Calu3 (cell line): ENCODE measurements around the gene SAMD9L. TPM values are rescaled to one million over a fixed set of nuclear protein-coding genes. Genes with fewer than 3 reads are reported as not detected.

Experiments
- Bru-seq: library from RNA; stranded (reverse); fragments of 400-500 nt; gene quantifications from one replicate; lab custom pipeline; 2021; lab: Mats Ljungman, UMichigan
- BruChase-seq, 2 experiments: library from RNA; stranded (reverse); fragments of 400-500 nt; gene quantifications; one replicate each; lab custom pipeline; 2021; lab: Mats Ljungman, UMichigan
- BruUV-seq: library from RNA; stranded (reverse); fragments of 400-500 nt; replicated peaks from 2 replicates; lab custom pipeline; 2021; lab: Mats Ljungman, UMichigan
- CTCF ChIA-PET: fragments of 300-600 bp; sonication (Branson Sonifier 250); formaldehyde crosslinking; loops from one replicate; lab custom pipeline; 2022; ENCODE audit warnings: antibody characterized with exemption; lab: Charles Lee
- DNase-seq: peaks from one replicate; pipeline ENCODE4 v3.0.0; 2022
- H3K27ac Mint-ChIP-seq: one replicate; pipeline ENCODE4 v1.8.0; 2022; ENCODE audit warnings: mixed read lengths; ENCODE audit not compliant: unreplicated experiment
- H3K27me3 Mint-ChIP-seq: one replicate; pipeline ENCODE4 v1.8.0; 2022; ENCODE audit warnings: mixed read lengths; ENCODE audit not compliant: unreplicated experiment
- H3K36me3 Mint-ChIP-seq: one replicate; pipeline ENCODE4 v1.8.0; 2022; ENCODE audit warnings: mild to moderate bottlenecking, moderate library complexity, mixed read lengths; ENCODE audit not compliant: insufficient read depth, unreplicated experiment
- H3K4me1 Mint-ChIP-seq: one replicate; pipeline ENCODE4 v1.8.0; 2022; ENCODE audit warnings: mild to moderate bottlenecking, low read depth, mixed read lengths; ENCODE audit not compliant: unreplicated experiment
- H3K4me3 Mint-ChIP-seq: one replicate; pipeline ENCODE4 v1.8.0; 2022; ENCODE audit warnings: mild to moderate bottlenecking, low read depth, moderate library complexity, mixed read lengths; ENCODE audit not compliant: unreplicated experiment
- H3K9me3 Mint-ChIP-seq: one replicate; pipeline ENCODE4 v1.8.0; 2022; ENCODE audit warnings: low read depth, mixed read lengths; ENCODE audit not compliant: unreplicated experiment
- CTCF ChIP-seq: fragments of 200-600 bp; IDR thresholded peaks from one replicate; pipeline ENCODE4 v1.8.0; 2022; ENCODE audit warnings: antibody characterized with exemption; ENCODE audit not compliant: unreplicated experiment
- intact Hi-C: fragments of 100-400 bp; cut with micrococcal nuclease; formaldehyde crosslinking; loops from one replicate; pipeline ENCODE4 v1.10.0; 2022; ENCODE audit not compliant: unreplicated experiment
- long read RNA-seq: library from polyadenylated mRNA; stranded (forward); transcript quantifications from one replicate; pipeline ENCODE4 v2.0.0, GENCODE V29; 2022
- total RNA-seq: library from RNA; stranded (reverse); gene quantifications from 2 replicates; pipeline ENCODE4 v1.2.3, GENCODE V29; 2022

The SAMD9L gene
- total RNA-seq (25.9 and 60.8 TPM in 2 replicates), Bru-seq, nascent RNA (percentile 89 among the genes with signal in this experiment), BruChase-seq, experiment 1, labeled RNA remaining after a 6-hour chase (percentile 96 among the genes with signal in this experiment), BruChase-seq, experiment 2, labeled RNA remaining after a 2-hour chase (percentile 89 among the genes with signal in this experiment)
- long read RNA-seq, full-length matches to known transcripts, result 7 of 21 reads
- long read RNA-seq, partial matches to known transcripts, result 0 of 21 reads
- long read RNA-seq, other reads (novel, unspliced or antisense), result 14 of 21 reads

- peaks cover 3% of the 10 kb centered on the region for H3K9me3 Mint-ChIP-seq
- CTCF ChIA-PET, result no interaction called here
- peaks cover 48% of the 10 kb centered on the region for H3K4me1 Mint-ChIP-seq
- peak within 1 kb of the TSS; percentile 70 for H3K27ac Mint-ChIP-seq
- no peaks in the 10 kb centered on the region for H3K27me3 Mint-ChIP-seq
- no peak for TF ChIP-seq CTCF
- no peaks in the 10 kb centered on the region for H3K36me3 Mint-ChIP-seq
- peak within 1 kb of the TSS; percentile 55 for H3K4me3 Mint-ChIP-seq
- DNase-seq, result no peak
- intact Hi-C loops, result no loop called here
- BruUV-seq, result no TSS peak
These were observed at the start of gene SAMD9L for GRCh38 chr7:93148144-93148543. TSS of gene SAMD9L (minus strand) at chr7:93148385. CDS start at chr7:93135971, 12,414 bp downstream.

GRCh38 chr7:93196336-93196735 is 48.2 kb upstream of the SAMD9L start:
- Mint-ChIP-seq H3K36me3 (no peaks in the 10 kb centered on the region), H3K4me1 (no peaks in the 10 kb centered on the region), H3K27ac (no peak overlapping the region), H3K9me3 (no peaks in the 10 kb centered on the region), H3K27me3 (peaks cover 12% of the 10 kb centered on the region), H3K4me3 (no peak overlapping the region)
- intact Hi-C loops, result no loop called here
- TF ChIP-seq CTCF, result no peak
- DNase-seq, result no peak
- CTCF ChIA-PET, result no interaction called here
- BruUV-seq, result no TSS peak

- no peaks in the 10 kb centered on the region for H3K36me3 Mint-ChIP-seq
- H3K4me1 Mint-ChIP-seq, result no peaks in the 10 kb centered on the region
- BruUV-seq, result no TSS peak
- intact Hi-C loops, result no loop called here
- H3K27ac Mint-ChIP-seq, result no peak overlapping the region
- H3K27me3 Mint-ChIP-seq, result peaks cover 12% of the 10 kb centered on the region
- no peaks in the 10 kb centered on the region for H3K9me3 Mint-ChIP-seq
- CTCF ChIA-PET, result no interaction called here
- no peak for DNase-seq
- TF ChIP-seq CTCF, result no peak
- H3K4me3 Mint-ChIP-seq, result no peak overlapping the region
These were observed 46.2 kb upstream of the SAMD9L start for GRCh38 chr7:93194386-93194785.

- no TSS peak for BruUV-seq
- intact Hi-C loops, result no loop called here
- Mint-ChIP-seq H3K4me1 (no peaks in the 10 kb centered on the region), H3K36me3 (no peaks in the 10 kb centered on the region), H3K27me3 (peaks cover 12% of the 10 kb centered on the region), H3K9me3 (no peaks in the 10 kb centered on the region), H3K27ac (no peak overlapping the region), H3K4me3 (no peak overlapping the region)
- CTCF ChIA-PET, result no interaction called here
- no peak for DNase-seq
- TF ChIP-seq CTCF, result no peak
These were observed 40.9 kb upstream of the SAMD9L start for GRCh38 chr7:93188870-93189634.
